Measurements from ENCODE around the gene IRF3. TPM values are rescaled to one million over a fixed set of nuclear protein-coding genes. Genes with fewer than 3 reads are reported as not detected.

Gene IRF3
- polyA plus RNA-seq, 1 donor (not counting 4 experiments of a cell fraction or from before 2014, with no cell fraction given), result 50.4 TPM

GRCh38 chr19:49642492-49643035 lies 23.1 kb downstream of the IRF3 start:
- no peaks in the 10 kb centered on the region for H3K27me3 ChIP-seq (ENCODE audit: control insufficient read depth, extremely low read depth, insufficient read depth, low read length)
- peak overlapping the region; percentile 100 for H3K4me2 ChIP-seq (ENCODE audit: control insufficient read depth, extremely low read depth, insufficient read depth, low read depth, low read length)
- peak overlapping the region; percentile 85 to 100 (median 99) for H3K4me3 ChIP-seq (ENCODE audit: control insufficient read depth in 2 of 3, extremely low read depth in 1 of 3, insufficient read depth in 2 of 3, low read depth in 1 of 3, low read length in 3 of 3)
- DNase-seq (ENCODE audit: low read depth, low spot score), result no peak
- H3K9ac ChIP-seq (ENCODE audit: control insufficient read depth, extremely low read depth, insufficient read depth, low read length), result peak overlapping the region; percentile 100
- H4K20me1 ChIP-seq (ENCODE audit: control insufficient read depth, extremely low read depth, insufficient read depth, low read length), result peaks cover 2% of the 10 kb centered on the region
- peaks cover 66% of the 10 kb centered on the region for H3K79me2 ChIP-seq (ENCODE audit: control insufficient read depth, insufficient read depth, low read length)
- peaks cover 24% of the 10 kb centered on the region for H3K4me1 ChIP-seq (ENCODE audit: control insufficient read depth, extremely low read depth, insufficient read depth, low read length)
- TF ChIP-seq CTCF (optimal IDR thresholded peaks at IDR 0.05 in 1 of 3, IDR thresholded peaks at IDR 0.05 in 1 of 3, conservative IDR thresholded peaks at IDR 0.05 in 1 of 3; ENCODE audit: extremely low read depth in 1 of 3, insufficient read depth in 2 of 3, low read length in 3 of 3) (no peak), EZH2 (IDR thresholded peaks at IDR 0.05; ENCODE audit: low read length) (no peak)
- H3K36me3 ChIP-seq (ENCODE audit: control insufficient read depth in 2 of 2, extremely low read depth in 1 of 2, insufficient read depth in 2 of 2, low read length in 2 of 2), result peaks cover 15 to 18% of the 10 kb centered on the region in 2 experiments
- peak overlapping the region; percentile 53 for H2AFZ ChIP-seq (ENCODE audit: control insufficient read depth, low read length)
- FAIRE-seq, result no peak
- dilution Hi-C loops (cut with MboI; ENCODE audit: extremely low pct_ligation_motif_present, low sequenced_read_pairs), result no loop called here
- no peaks in the 10 kb centered on the region for H3K9me1 ChIP-seq (ENCODE audit: control insufficient read depth, extremely low read depth, insufficient read depth, low read length)
- no peaks in the 10 kb centered on the region for H3K9me3 ChIP-seq (ENCODE audit: control insufficient read depth, low read depth, low read length)
- peak overlapping the region; percentile 96 for H3K27ac ChIP-seq (ENCODE audit: control insufficient read depth, insufficient read depth, low read length)

GRCh38 chr19:49641688-49642491 lies 23.8 kb downstream of the IRF3 start, which contains the start of gene SCAF1:
TSS of gene SCAF1 (plus strand) at chr19:49642209. CDS start at chr19:49645027, 2,818 bp downstream.
- Histone ChIP-seq H3K4me3 (ENCODE audit: control insufficient read depth in 2 of 3, extremely low read depth in 1 of 3, insufficient read depth in 2 of 3, low read depth in 1 of 3, low read length in 3 of 3) (peak within 1 kb of the TSS; percentile 85 to 100 (median 99)), H3K9me1 (ENCODE audit: control insufficient read depth, extremely low read depth, insufficient read depth, low read length) (no peaks in the 10 kb centered on the region), H4K20me1 (ENCODE audit: control insufficient read depth, extremely low read depth, insufficient read depth, low read length) (peaks cover 2% of the 10 kb centered on the region), H3K4me1 (ENCODE audit: control insufficient read depth, extremely low read depth, insufficient read depth, low read length) (peaks cover 24% of the 10 kb centered on the region), H3K79me2 (ENCODE audit: control insufficient read depth, insufficient read depth, low read length) (peaks cover 63% of the 10 kb centered on the region), H3K9me3 (ENCODE audit: control insufficient read depth, low read depth, low read length) (no peaks in the 10 kb centered on the region), H3K9ac (ENCODE audit: control insufficient read depth, extremely low read depth, insufficient read depth, low read length) (peak within 1 kb of the TSS; percentile 100), H3K27ac (ENCODE audit: control insufficient read depth, insufficient read depth, low read length) (peak within 1 kb of the TSS; percentile 100), H2AFZ (ENCODE audit: control insufficient read depth, low read length) (peak within 1 kb of the TSS; percentile 53), H3K36me3 (ENCODE audit: control insufficient read depth in 2 of 2, extremely low read depth in 1 of 2, insufficient read depth in 2 of 2, low read length in 2 of 2) (peaks cover 13 to 15% of the 10 kb centered on the region in 2 experiments), H3K4me2 (ENCODE audit: control insufficient read depth, extremely low read depth, insufficient read depth, low read depth, low read length) (peak within 1 kb of the TSS; percentile 100), H3K27me3 (ENCODE audit: control insufficient read depth, extremely low read depth, insufficient read depth, low read length) (no peaks in the 10 kb centered on the region)
- TF ChIP-seq EZH2 (IDR thresholded peaks at IDR 0.05; ENCODE audit: low read length) (no peak), CTCF (optimal IDR thresholded peaks at IDR 0.05 in 1 of 3, IDR thresholded peaks at IDR 0.05 in 1 of 3, conservative IDR thresholded peaks at IDR 0.05 in 1 of 3; ENCODE audit: extremely low read depth in 1 of 3, insufficient read depth in 2 of 3, low read length in 3 of 3) (no peak)
- dilution Hi-C loops (cut with MboI; ENCODE audit: extremely low pct_ligation_motif_present, low sequenced_read_pairs), result no loop called here
- peak; percentile 96 for DNase-seq (ENCODE audit: low read depth, low spot score)
- peak; percentile 75 for FAIRE-seq

All from keratinocyte (primary cell).